ENCODE results near the gene MYLK4.

DNA sequence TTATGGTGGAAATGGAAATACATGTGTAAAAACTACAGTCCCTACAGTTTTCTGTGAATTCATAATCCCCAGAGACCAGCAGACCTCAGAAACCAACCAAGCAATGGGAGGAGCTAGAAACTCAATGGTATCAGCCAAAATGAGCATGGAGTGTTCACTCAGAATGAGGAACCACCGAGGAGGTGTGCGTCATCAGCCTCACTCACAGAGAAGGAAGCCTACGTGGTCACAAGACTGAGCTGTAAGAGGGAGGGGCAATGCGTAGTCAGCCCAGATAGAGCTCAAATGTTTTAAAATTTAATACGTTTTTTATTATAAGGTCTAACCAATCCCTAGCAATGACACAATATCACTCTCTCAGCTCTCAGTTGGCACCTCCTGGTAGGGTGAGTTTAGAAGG, 17.4 kb downstream of the MYLK4 start:
- no peak for TF ChIP-seq POLR2A (IDR thresholded peaks at IDR 0.05; ENCODE audit: insufficient read depth in 1 of 2, low read depth in 2 of 2, low read length in 2 of 2)
- TF ChIP-seq, protein P1, sequence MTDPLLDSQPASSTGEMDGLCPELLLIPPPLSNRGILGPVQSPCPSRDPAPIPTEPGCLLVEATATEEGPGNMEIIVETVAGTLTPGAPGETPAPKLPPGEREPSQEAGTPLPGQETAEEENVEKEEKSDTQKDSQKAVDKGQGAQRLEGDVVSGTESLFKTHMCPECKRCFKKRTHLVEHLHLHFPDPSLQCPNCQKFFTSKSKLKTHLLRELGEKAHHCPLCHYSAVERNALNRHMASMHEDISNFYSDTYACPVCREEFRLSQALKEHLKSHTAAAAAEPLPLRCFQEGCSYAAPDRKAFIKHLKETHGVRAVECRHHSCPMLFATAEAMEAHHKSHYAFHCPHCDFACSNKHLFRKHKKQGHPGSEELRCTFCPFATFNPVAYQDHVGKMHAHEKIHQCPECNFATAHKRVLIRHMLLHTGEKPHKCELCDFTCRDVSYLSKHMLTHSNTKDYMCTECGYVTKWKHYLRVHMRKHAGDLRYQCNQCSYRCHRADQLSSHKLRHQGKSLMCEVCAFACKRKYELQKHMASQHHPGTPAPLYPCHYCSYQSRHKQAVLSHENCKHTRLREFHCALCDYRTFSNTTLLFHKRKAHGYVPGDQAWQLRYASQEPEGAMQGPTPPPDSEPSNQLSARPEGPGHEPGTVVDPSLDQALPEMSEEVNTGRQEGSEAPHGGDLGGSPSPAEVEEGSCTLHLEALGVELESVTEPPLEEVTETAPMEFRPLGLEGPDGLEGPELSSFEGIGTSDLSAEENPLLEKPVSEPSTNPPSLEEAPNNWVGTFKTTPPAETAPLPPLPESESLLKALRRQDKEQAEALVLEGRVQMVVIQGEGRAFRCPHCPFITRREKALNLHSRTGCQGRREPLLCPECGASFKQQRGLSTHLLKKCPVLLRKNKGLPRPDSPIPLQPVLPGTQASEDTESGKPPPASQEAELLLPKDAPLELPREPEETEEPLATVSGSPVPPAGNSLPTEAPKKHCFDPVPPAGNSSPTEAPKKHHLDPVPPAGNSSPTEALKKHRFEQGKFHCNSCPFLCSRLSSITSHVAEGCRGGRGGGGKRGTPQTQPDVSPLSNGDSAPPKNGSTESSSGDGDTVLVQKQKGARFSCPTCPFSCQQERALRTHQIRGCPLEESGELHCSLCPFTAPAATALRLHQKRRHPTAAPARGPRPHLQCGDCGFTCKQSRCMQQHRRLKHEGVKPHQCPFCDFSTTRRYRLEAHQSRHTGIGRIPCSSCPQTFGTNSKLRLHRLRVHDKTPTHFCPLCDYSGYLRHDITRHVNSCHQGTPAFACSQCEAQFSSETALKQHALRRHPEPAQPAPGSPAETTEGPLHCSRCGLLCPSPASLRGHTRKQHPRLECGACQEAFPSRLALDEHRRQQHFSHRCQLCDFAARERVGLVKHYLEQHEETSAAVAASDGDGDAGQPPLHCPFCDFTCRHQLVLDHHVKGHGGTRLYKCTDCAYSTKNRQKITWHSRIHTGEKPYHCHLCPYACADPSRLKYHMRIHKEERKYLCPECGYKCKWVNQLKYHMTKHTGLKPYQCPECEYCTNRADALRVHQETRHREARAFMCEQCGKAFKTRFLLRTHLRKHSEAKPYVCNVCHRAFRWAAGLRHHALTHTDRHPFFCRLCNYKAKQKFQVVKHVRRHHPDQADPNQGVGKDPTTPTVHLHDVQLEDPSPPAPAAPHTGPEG (CRISPR knock-in tag; IDR thresholded peaks at IDR 0.05), result no peak
- no peak for TF ChIP-seq ZNF747 (CRISPR knock-in tag; IDR thresholded peaks at IDR 0.05; ENCODE audit: borderline replicate concordance)
- TF ChIP-seq, protein P2, sequence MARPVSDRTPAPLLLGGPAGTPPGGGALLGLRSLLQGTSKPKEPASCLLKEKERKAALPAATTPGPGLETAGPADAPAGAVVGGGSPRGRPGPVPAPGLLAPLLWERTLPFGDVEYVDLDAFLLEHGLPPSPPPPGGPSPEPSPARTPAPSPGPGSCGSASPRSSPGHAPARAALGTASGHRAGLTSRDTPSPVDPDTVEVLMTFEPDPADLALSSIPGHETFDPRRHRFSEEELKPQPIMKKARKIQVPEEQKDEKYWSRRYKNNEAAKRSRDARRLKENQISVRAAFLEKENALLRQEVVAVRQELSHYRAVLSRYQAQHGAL (CRISPR knock-in tag; IDR thresholded peaks at IDR 0.05; ENCODE audit: not compliant biosample characterization), result no peak
- no peak for TF ChIP-seq ZNF547 (CRISPR knock-in tag; IDR thresholded peaks at IDR 0.05)
- TF ChIP-seq, protein P3, sequence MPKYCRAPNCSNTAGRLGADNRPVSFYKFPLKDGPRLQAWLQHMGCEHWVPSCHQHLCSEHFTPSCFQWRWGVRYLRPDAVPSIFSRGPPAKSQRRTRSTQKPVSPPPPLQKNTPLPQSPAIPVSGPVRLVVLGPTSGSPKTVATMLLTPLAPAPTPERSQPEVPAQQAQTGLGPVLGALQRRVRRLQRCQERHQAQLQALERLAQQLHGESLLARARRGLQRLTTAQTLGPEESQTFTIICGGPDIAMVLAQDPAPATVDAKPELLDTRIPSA (CRISPR knock-in tag; IDR thresholded peaks at IDR 0.05; ENCODE audit: borderline replicate concordance), result no peak
- TF ChIP-seq, protein P4, sequence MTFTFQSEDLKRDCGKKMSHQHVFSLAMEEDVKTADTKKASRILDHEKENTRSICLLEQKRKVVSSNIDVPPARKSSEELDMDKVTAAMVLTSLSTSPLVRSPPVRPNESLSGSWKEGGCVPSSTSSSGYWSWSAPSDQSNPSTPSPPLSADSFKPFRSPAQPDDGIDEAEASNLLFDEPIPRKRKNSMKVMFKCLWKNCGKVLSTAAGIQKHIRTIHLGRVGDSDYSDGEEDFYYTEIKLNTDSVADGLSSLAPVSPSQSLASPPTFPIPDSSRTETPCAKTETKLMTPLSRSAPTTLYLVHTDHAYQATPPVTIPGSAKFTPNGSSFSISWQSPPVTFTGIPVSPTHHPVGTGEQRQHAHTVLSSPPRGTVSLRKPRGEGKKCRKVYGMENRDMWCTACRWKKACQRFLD (CRISPR knock-in tag; IDR thresholded peaks at IDR 0.05; ENCODE audit: borderline replicate concordance), result no peak
- TF ChIP-seq ZNF660 (CRISPR knock-in tag; IDR thresholded peaks at IDR 0.05; ENCODE audit: borderline replicate concordance, low read depth), result no peak
- TF ChIP-seq, protein P5, sequence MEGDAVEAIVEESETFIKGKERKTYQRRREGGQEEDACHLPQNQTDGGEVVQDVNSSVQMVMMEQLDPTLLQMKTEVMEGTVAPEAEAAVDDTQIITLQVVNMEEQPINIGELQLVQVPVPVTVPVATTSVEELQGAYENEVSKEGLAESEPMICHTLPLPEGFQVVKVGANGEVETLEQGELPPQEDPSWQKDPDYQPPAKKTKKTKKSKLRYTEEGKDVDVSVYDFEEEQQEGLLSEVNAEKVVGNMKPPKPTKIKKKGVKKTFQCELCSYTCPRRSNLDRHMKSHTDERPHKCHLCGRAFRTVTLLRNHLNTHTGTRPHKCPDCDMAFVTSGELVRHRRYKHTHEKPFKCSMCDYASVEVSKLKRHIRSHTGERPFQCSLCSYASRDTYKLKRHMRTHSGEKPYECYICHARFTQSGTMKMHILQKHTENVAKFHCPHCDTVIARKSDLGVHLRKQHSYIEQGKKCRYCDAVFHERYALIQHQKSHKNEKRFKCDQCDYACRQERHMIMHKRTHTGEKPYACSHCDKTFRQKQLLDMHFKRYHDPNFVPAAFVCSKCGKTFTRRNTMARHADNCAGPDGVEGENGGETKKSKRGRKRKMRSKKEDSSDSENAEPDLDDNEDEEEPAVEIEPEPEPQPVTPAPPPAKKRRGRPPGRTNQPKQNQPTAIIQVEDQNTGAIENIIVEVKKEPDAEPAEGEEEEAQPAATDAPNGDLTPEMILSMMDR (CRISPR knock-in tag; IDR thresholded peaks at IDR 0.05), result no peak

Data from HepG2 (cell line).